ENCODE data around the gene SSC4D. TPM values are rescaled to one million over a fixed set of nuclear protein-coding genes. Genes with fewer than 3 reads are reported as not detected.
A peak's percentile ranks its signal among the peaks of the same experiment; 100 is the strongest.
"Not testable (repeated sequence)": the region's sequence is repeated elsewhere in the genome, so short reads cannot be mapped to it uniquely, and the experiment has no call there.

The SSC4D gene
- total RNA-seq, 1 donor from 2014 or later: 0.41 TPM

DNA sequence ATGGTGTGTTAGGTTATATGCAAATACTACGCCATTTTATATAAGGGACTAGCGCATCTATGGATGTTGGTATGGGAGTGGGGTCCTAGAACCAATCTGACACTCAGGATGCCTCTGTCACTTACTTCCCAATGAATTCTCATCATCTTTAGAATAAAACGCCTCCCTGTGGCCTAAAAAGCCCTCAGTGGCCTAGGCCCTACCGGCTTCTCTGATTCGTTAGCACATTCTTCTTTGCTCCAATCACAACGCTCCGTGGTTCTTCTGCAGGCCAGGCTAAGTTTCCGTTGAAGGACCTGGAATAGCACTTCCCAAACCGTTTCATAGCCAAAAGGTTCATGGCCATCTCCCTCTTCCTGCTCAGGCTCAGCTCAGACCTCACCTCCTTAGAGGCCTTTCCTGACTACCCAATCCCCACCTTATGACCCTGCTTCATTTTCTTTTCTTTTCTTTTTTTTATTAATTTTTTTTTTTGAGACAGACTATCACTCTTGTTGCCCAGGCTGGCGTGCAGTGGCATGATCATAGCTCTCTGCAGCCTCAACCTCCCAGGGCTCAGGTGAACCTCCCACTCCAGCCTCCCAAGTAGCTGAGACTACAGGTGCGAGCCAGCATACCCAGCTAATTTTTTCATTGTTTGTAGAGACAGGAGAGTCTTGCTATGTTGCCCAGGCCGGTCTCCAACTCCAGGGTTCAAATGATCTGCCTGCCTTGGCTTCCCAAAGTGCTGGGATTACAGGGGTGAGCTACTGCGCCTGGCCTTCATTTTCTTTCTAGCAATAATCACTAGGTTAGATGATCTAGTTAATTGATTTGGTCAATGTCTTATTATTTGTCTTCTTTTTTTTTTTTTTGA, 26.2 kb downstream of the SSC4D start:
- DNase-seq: no peak

GRCh38 chr7:76381814-76382213, 27.7 kb downstream of the SSC4D start:
- no peak for DNase-seq

DNA sequence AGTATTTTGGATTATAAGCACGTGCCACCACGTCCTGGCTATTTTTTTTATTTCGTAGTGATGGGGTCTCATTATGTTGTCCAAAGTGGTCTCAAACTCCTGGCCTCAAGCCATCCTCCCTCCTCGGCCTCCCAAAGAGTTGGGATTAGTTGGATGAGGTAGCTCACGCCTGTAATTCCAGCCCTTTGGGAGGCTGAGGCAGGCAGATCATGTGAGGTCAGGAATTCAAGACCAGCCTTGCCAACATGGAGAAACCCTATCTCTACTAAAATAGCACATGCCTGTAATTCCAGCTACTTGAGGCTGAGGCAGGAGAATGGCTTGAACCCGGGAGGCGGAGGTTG, 28.9 kb downstream of the SSC4D start:
- peak; percentile 17 for DNase-seq

DNA sequence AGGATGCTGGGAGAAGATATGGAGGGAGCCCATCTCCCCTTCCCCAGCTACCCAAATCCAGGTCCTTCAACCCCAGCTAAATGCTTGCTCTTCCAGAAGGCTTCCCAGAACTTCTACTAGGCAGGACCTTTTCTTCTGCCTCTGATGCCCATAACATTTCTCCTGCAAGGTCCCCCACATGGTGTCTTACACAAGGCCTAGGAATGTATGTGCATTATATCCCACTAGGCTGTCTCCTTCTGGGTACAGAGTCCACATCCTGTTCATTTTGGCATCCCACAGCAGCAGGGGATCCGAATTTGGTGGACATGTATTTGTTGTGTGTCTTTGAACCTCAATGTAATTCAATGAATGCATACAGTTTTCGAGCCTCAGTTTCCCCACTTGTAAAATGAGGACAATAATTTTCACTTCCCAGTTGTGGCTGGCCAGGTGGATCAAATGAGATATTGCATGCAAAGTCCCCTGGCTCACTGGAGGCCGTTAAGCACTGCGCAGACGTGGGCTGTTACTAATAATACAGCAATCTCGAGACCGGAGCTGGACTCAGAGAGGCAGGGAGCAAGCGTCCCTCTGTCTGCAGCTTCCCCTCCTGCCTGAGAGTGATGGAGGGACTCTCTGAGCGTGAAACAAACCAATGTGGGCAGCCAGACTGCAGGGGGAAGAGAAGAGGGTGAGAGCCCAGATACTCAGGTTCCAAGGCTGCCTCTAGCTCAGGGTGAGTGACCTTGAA, 32.1 kb downstream of the SSC4D start:
- DNase-seq: no peak

DNA sequence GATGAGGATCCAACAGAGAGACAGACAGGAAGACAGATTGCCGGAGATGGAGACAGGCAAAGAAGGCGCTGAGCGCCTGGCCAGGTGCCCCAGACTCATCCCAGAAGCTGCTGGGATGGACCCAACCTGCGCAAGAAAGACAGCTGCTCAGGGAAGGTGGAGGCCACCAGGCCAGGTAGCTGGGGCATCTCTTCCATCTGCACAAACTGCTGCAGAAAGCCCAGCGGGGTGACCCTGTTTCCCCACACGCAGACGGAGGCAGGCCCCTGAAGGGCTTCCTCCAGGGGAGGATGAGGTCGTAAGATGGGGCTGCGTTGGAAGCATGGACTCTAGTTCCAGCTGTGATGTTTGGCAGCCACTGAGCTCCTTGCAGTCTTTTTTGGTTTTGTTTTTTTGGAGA, 34.2 kb downstream of the SSC4D start:
- DNase-seq: no peak

DNA sequence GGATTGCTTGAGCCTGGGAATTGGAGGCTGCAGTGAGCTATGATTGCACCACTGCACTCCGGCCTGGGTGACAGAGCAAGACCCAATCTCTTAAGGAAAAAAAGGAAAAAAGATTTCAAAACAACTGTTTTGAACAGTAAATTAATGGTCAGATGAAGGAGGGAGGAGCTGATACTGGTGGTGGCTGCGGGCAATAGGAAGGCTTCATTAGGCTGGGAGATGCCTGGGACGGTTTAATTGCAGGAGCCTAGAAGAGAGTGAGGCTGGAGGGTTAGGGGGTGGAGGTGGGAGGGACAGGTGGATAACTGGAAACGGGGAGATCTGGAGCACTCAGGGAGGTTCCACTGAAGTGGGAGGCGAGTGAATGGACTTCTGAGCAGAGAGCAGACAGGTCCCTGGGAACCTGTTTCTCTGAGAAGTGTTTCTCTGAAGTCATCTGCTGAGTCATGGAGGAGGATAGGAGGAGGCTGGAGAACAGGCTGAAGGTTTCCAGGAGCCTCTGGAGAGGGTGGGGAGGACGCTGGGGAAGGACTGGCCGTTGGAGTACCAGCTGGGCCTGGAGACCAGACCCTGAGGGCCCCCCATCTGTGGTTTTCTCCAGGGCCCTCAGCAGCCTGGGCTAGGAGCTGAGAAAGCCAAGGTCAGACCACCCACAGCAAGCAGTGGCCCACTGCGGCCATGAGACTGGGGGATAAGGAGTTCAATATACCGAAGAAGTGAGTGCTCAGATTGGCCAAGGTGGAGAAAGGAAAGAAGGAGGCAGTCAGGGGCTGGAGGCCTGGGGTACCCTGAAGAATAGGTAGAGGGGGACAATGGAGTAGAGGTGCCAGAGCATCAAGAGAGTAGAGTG, 36.3 kb downstream of the SSC4D start:
- DNase-seq: no peak

GRCh38 chr7:76371396-76371795, 38.1 kb downstream of the SSC4D start:
- DNase-seq: no peak

GRCh38 chr7:76369018-76369417, 40.5 kb downstream of the SSC4D start:
- no peak for DNase-seq

GRCh38 chr7:76368190-76368589, 41.3 kb downstream of the SSC4D start:
- no peak for DNase-seq

DNA sequence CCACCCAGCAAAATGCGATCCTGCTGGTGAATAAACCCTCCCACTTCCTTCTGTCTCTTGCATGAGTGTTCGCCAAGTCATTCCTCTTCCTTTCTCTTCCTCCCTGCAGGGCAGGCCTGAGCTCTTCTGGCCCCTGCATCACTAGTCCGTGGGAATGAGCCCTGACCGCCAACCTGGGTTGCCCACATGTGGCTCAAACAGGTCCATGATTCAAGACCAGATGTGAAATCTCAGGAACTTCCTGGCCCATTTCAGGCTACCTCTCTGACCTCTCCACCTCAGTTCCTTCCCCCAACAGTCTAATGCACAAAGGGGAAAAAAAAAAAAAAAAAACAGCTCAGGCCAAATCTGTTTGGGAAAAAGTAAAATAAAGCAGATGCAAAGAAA, 45.3 kb downstream of the SSC4D start:
- peak; percentile 48 for DNase-seq

- DNase-seq: not testable (repeated sequence)
These were observed 45.7 kb downstream of the SSC4D start for GRCh38 chr7:76363754-76364153.

- no peak for DNase-seq
These were observed 49.4 kb downstream of the SSC4D start for GRCh38 chr7:76359978-76360638.

GRCh38 chr7:76359111-76359977, 50.2 kb downstream of the SSC4D start:
- DNase-seq: peak; percentile 99

GRCh38 chr7:76358481-76359110, 50.9 kb downstream of the SSC4D start, which contains the start of gene YWHAG:
YWHAG (minus strand) TSS chr7:76358991; CDS start chr7:76358808, 183 bp downstream.
- DNase-seq: peak; percentile 95

- DNase-seq: peak; percentile 78
These were observed 51.5 kb downstream of the SSC4D start for GRCh38 chr7:76358011-76358480.

DNA sequence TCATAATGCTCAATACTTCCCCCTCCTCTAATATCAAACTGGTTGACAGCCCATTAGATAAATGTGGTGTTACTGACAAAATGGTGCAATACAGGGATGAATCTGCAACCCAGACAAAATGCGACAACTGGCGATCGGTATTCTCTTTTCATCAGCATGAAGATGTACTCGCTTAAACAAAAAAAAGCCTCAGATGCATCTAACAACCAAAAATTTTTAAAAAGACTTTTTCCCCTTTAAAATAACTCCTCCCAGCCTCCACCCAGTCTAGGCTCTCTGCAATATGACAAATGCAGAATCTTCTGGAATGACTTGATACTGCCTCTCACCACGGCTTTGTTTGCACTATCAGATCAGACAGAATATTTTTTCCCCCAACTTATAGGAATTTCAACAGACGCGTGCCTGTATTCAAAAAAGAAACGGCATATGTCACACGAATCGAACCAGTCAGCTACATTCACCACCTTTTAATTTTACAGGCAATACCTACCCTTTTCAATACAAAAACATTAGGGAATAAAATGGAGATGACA, 52.0 kb downstream of the SSC4D start:
- no peak for DNase-seq

DNA sequence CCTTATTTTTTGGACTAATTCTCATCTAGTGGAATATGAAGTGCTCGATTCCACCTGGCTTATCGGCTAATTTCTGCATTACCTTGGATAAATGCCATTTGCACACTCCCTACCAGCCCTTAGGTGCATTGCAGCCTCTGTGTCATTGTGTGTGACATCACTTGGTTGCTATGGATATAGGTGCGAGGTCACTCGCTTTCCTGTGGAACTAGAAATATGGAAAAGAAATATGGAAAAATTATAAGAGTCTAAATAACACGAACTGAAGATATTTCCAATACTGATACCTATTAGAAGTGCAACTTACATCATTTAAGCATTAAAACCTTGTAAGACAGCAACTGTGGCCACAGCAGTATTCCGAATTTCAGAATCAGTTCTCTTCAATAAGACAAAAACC, 52.7 kb downstream of the SSC4D start:
- peak; percentile 46 for DNase-seq

DNA sequence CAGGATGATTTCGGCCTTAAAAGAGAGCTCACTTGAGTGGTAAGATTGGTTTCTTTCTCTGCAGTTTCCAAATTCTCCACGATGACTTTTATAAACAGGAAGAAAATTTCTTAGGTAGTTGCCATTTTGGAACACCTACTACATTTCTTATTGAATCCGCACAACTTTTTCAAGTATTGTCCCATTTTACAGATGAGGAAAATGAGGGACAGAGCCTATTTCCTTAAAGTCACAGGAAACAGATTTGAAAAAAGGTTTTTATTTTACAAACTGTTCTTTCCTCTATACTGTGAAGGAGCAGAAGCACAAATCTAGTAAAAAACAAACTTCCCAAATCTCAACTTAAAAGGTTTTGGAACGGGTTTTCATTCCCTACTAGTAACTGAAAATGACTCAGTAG, 53.4 kb downstream of the SSC4D start:
- DNase-seq: no peak

DNA sequence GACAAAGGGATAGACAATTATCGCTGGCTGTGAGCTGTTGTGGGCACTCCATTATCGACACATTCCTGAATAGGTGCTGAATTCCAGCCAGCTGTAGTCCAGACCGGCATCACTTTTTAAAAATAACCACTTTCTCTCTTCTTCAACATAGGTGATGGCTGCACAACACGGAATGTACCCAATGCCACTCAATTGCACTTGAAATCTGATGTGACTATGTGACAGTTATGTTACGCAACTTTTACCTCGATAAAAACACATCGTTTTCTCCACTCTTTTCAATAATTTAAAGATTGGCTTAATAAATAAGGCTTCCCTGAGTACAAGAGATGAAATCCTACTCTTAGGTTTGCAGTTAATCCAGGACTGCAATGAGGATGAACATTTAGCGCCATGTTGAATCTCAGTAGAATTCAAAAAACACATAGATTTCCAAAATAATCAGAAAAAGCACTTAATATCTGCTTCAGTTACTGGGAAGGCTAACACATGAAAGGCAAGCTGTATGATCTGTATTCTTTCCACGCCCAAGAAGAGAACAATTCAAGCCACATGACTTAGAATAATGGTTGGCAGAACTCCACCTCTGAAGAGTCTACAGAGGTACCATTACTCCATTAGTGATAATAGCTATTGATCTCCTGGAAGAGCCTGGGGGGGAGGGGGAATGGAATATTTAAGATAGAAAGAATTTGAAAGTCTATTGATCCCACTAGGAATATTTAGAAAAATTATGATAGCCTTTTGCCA, 54.3 kb downstream of the SSC4D start:
- DNase-seq: no peak

Data from tongue (tissue), 2 donors.